HG03103 (cell line): ENCODE measurements around the gene MED1.
"Not testable (repeated sequence)": the region's sequence is repeated elsewhere in the genome, so short reads cannot be mapped to it uniquely, and the experiment has no call there.

Source experiments
- ATAC-seq: cut with Tn5 transposase; IDR thresholded peaks from one replicate; pipeline ENCODE4 v1.9.1; 2021; ENCODE audit warnings: low read depth; ENCODE audit not compliant: unreplicated experiment

MED1 gene

GRCh38 chr17:39450847-39451581 is at the start of gene MED1:
Gene MED1, minus strand, starts transcription at chr17:39451263. Its CDS starts 201 bp downstream, at chr17:39451062.
- peak; percentile 93 for ATAC-seq

GRCh38 chr17:39496921-39497320 is 45.9 kb upstream of the MED1 start:
- not testable (repeated sequence) for ATAC-seq

GRCh38 chr17:39487946-39488345 is 36.9 kb upstream of the MED1 start:
- ATAC-seq, result no peak

- ATAC-seq, result not testable (repeated sequence)
These were observed 36.4 kb upstream of the MED1 start for GRCh38 chr17:39487490-39487889.

GRCh38 chr17:39486242-39486641 is 35.2 kb upstream of the MED1 start:
- no peak for ATAC-seq

GRCh38 chr17:39485555-39485954 is 34.5 kb upstream of the MED1 start:
- no peak for ATAC-seq

- ATAC-seq, result no peak
These were observed 33.1 kb upstream of the MED1 start for GRCh38 chr17:39484178-39484577.

- ATAC-seq, result no peak
These were observed 32.4 kb upstream of the MED1 start for GRCh38 chr17:39483506-39483905.

- not testable (repeated sequence) for ATAC-seq
These were observed 28.6 kb upstream of the MED1 start for GRCh38 chr17:39479631-39480030.

- no peak for ATAC-seq
These were observed 22.2 kb upstream of the MED1 start for GRCh38 chr17:39473310-39473709.

- not testable (repeated sequence) for ATAC-seq
These were observed 17.5 kb upstream of the MED1 start for GRCh38 chr17:39468610-39469009.

- ATAC-seq, result not testable (repeated sequence)
These were observed 13.6 kb upstream of the MED1 start for GRCh38 chr17:39464639-39465181.

GRCh38 chr17:39462631-39463375 is 11.7 kb upstream of the MED1 start:
- ATAC-seq, result no peak

GRCh38 chr17:39461926-39462569 is 11.0 kb upstream of the MED1 start:
- ATAC-seq, result no peak

- peak; percentile 59 for ATAC-seq
These were observed 10.3 kb upstream of the MED1 start, which contains the start of gene CDK12 for GRCh38 chr17:39461113-39461925. Gene CDK12, plus strand, starts transcription at chr17:39461486. Its CDS starts 586 bp downstream, at chr17:39462072.

GRCh38 chr17:39455919-39456318 is 4.9 kb upstream of the MED1 start:
- ATAC-seq, result no peak

- ATAC-seq, result no peak
These were observed 1.0 kb downstream of the MED1 start for GRCh38 chr17:39450051-39450450.

GRCh38 chr17:39447561-39447960 is 3.5 kb downstream of the MED1 start:
- ATAC-seq, result no peak

GRCh38 chr17:39443326-39443725 is 7.7 kb downstream of the MED1 start:
- ATAC-seq, result no peak

GRCh38 chr17:39439868-39440267 is 11.2 kb downstream of the MED1 start:
- not testable (repeated sequence) for ATAC-seq
